ENCODE data around the gene LBX2. TPM values are rescaled to one million over a fixed set of nuclear protein-coding genes. Genes with fewer than 3 reads are reported as not detected.

Gene LBX2
- total and polyA plus RNA-seq, 2 of the 4 experiments (the other 2 are of a cell fraction), result 0.18 to 0.62 TPM

DNA sequence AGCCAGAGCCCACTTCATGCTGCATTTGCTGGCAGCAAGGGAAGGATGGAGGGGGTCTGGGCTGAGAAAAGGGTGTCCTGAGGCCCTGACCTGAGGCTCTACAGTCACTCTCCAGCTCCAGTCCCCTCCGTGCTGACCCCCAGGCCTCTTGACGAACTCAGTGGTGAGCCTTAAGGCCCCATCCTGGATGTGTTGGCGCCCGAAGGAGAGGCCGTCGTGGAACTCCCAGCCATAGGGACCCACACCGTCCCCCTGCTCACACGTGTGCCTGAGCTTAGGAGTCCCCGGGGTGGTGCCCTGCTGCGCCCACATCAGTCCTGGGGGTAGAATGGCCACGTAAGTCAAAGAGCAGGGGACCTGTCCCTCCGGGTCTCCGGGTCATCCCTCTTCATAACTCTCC, 35.0 kb downstream of the LBX2 start:
- Histone ChIP-seq H3K23ac (ENCODE audit: low read depth, low read length) (peak overlapping the region; percentile 94), H3K9me1 (ENCODE audit: insufficient read depth, low read length) (no peaks in the 10 kb centered on the region), H3K4me1 (ENCODE audit: control insufficient read depth, insufficient read depth, low read length) (peaks cover 3% of the 10 kb centered on the region), H2BK20ac (ENCODE audit: low read depth, low read length) (no peak overlapping the region), H2BK5ac (ENCODE audit: low read depth, low read length, poor library complexity, severe bottlenecking) (peak overlapping the region; percentile 57), H3K27me3 (ENCODE audit: control insufficient read depth, insufficient read depth, low read length) (no peaks in the 10 kb centered on the region), H3K56ac (ENCODE audit: extremely low read depth, insufficient read depth, low read length) (peak overlapping the region; percentile 10; the same call in 1 of the 2 replicates), H4K8ac (ENCODE audit: low read depth in 2 of 2, low read length in 2 of 2) (peak overlapping the region; percentile 88 to 97; a peak in 2 of 4 replicates), H3K18ac (ENCODE audit: low read depth, low read length) (no peak overlapping the region), H2AK9ac (replicated peaks; ENCODE audit: low read depth, low read length, poor library complexity) (peak overlapping the region; percentile 97), H2BK15ac (ENCODE audit: low read depth, low read length) (no peak overlapping the region), H3K14ac (replicated peaks; ENCODE audit: low read depth, low read length) (peak overlapping the region; percentile 66), H3K4me2 (ENCODE audit: low read depth, low read length) (peak overlapping the region; percentile 90), H2AFZ (replicated peaks; ENCODE audit: low read length, poor library complexity) (peak overlapping the region; percentile 98), H3K4ac (ENCODE audit: low read depth, low read length) (peak overlapping the region; percentile 83), H4K91ac (ENCODE audit: insufficient read depth, low read depth, low read length) (peak overlapping the region; percentile 23), H2AK5ac (ENCODE audit: low read depth, low read length) (peak overlapping the region; percentile 97), H3K4me3 (ENCODE audit: insufficient read depth, low read depth, low read length) (peak overlapping the region; percentile 89), H4K20me1 (ENCODE audit: insufficient read depth, low read length) (no peaks in the 10 kb centered on the region), H3K9ac (ENCODE audit: low read depth, low read length) (peak overlapping the region; percentile 68), H3K27ac (ENCODE audit: insufficient read depth, low read length) (peak overlapping the region; percentile 60), H3K9me3 (ENCODE audit: control insufficient read depth, insufficient read depth, low read length) (no peaks in the 10 kb centered on the region), H4K5ac (ENCODE audit: low read depth, low read length) (peak overlapping the region; percentile 8; the same call in 1 of the 2 replicates), H3K36me3 (ENCODE audit: control insufficient read depth, insufficient read depth, low read length) (peaks cover 21% of the 10 kb centered on the region), H2BK120ac (ENCODE audit: low read depth, low read length) (no peak overlapping the region), H3K79me1 (ENCODE audit: low read depth in 1 of 2, low read length in 2 of 2) (peaks cover 7 to 46% of the 10 kb centered on the region in 2 experiments; a peak in 3 of 4 replicates)
- TF ChIP-seq MXI1 (IDR thresholded peaks at IDR 0.05; ENCODE audit: borderline replicate concordance, low read depth, low read length) (0 out of 2 replicates have a peak, but pooled peaks have one; percentile 46), BHLHE40 (IDR thresholded peaks at IDR 0.05; ENCODE audit: low read depth, low read length) (no peak)
- ChIA-PET CTCF (no interaction called here), POLR2A (ENCODE audit: unreplicated experiment) (no interaction called here)
- intact Hi-C loops (cut with micrococcal nuclease), result no loop called here
- DNase-seq (no peak), ATAC-seq (ENCODE audit: low read depth) (peak; percentile 9)
- dilution Hi-C loops (cut with HindIII; ENCODE audit: low sequenced_read_pairs, unreplicated experiment), result no loop called here
- in situ Hi-C loops (cut with MboI; ENCODE audit: low sequenced_read_pairs), result no loop called here
- BruUV-seq (replicated peaks), result no TSS peak
- WGBS, 2 experiments (ENCODE audit: extremely low coverage in 2 of 2, insufficient read length in 1 of 2), result 0% methylated on average over 4 of the region's 13 CpGs; no CpG with 5 or more reads in 1 of the 2 experiments
